HG03439 (cell line): ENCODE data around the gene AHI1.
"Not testable (repeated sequence)": the region's sequence is repeated elsewhere in the genome, so short reads cannot be mapped to it uniquely, and the experiment has no call there.

ENCODE experiments used
- ATAC-seq: cut with Tn5 transposase; IDR thresholded peaks from one replicate; pipeline ENCODE4 v1.9.1; 2021; ENCODE audit warnings: mild to moderate bottlenecking, moderate library complexity; ENCODE audit not compliant: unreplicated experiment

Gene AHI1

GRCh38 chr6:135339920-135340319, 157.6 kb downstream of the AHI1 start:
- ATAC-seq = not testable (repeated sequence)

DNA sequence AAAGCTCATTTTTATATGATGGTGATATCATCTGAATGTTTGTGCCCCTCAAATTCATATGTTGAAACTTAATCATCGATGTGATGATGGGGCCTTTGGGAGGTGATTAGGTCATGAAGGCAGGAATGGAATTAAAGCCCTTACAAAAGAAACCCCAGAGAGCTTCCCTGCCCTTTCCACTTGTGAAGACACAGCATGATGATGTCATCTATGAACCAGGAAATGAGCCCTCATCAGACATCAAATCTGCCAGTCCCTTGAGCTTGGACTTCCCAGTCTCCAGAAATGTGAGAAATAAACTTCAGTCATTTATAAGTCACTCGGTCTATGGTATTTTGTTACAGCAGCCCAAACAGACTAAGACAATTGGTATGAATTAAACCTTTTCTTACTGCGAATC, 163.4 kb downstream of the AHI1 start:
- no peak for ATAC-seq

DNA sequence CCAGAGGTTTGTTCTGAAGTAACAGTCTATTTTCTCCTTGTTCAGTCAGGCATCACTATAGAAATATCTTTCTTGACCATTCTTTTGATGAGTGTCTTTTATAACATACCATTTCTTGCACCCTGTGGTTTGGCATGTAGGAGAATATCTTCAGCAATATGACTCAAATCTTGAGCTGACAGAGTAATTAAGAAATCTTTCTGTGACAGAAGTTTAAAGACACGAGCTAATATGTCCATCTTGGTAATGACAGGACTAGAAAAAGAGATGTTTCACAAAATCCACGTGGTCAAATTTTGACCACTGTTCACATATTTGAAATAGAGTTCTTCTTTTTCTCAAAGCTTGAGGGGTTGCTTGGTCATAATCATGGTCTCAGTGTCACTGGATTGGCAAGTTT, 166.5 kb downstream of the AHI1 start:
- ATAC-seq = peak; percentile 30

- peak; percentile 97 for ATAC-seq
Observed at GRCh38 chr6:135329851-135330803, 167.4 kb downstream of the AHI1 start.

DNA sequence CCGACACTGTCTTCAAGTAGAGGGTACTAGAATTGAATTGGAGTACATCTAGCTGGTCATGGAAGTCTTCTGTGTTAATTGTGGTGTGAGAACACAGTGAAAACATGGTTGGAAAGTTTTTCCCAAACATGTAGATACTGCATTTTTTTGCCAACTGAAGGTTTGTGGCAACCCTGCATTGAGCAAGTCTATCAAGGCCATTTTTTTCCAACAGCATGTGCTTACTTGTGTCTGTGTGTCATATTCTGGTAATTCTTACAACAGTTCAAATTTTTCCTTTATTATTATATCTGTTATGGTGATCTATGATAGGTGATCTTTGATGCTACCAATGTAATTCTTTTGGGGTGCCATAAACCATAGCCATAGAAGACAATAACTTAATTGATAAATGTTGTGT, 169.4 kb downstream of the AHI1 start:
- no peak for ATAC-seq

GRCh38 chr6:135325624-135326424, 171.7 kb downstream of the AHI1 start:
- ATAC-seq = no peak

GRCh38 chr6:135324531-135324930, 173.0 kb downstream of the AHI1 start:
- no peak for ATAC-seq

GRCh38 chr6:135323979-135324378, 173.6 kb downstream of the AHI1 start:
- ATAC-seq = no peak

GRCh38 chr6:135323202-135323668, 174.3 kb downstream of the AHI1 start:
- peak; percentile 90 for ATAC-seq

GRCh38 chr6:135322427-135323201, 174.9 kb downstream of the AHI1 start:
- ATAC-seq = peak; percentile 63

- no peak for ATAC-seq
Observed at GRCh38 chr6:135320721-135321621, 176.6 kb downstream of the AHI1 start.

DNA sequence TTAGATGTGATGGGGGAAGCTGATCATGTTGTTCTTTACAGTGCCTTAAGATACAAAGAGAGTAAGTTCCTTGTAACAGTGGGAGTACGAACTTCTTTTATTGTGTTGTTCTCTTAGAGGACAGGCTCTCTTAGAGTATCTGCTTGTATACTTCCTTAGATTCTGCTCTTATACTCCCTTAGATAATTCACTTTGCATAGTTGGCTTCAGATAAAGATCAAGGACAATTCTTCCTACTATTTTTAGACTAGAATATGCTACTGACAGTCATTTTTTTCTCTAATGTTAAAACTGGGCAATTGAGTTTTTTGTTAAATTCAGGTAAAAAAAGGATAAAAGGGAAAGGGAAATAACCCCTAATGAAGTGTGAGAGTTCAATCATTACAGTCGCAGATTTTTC, 177.7 kb downstream of the AHI1 start:
- ATAC-seq = no peak

GRCh38 chr6:135318738-135319469, 178.6 kb downstream of the AHI1 start:
- no peak for ATAC-seq

DNA sequence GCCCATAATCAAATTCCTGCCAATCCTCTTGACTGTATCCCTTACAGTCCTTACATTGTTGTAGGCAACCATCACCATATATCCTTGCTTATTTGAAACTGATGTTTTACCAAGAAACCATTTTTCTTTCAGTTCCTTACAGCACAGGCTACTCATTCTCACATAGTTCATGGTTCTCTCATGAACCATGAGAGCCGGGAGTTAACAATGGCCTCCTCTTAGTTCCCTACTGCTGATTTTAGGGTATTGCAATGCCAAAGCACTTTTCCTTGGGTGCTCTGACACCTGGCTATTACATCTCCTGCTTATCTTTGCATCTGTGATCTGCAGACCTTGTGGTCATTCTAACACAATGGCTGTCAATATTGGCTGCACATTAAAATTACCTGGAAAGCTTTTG, 183.0 kb downstream of the AHI1 start:
- ATAC-seq = no peak

DNA sequence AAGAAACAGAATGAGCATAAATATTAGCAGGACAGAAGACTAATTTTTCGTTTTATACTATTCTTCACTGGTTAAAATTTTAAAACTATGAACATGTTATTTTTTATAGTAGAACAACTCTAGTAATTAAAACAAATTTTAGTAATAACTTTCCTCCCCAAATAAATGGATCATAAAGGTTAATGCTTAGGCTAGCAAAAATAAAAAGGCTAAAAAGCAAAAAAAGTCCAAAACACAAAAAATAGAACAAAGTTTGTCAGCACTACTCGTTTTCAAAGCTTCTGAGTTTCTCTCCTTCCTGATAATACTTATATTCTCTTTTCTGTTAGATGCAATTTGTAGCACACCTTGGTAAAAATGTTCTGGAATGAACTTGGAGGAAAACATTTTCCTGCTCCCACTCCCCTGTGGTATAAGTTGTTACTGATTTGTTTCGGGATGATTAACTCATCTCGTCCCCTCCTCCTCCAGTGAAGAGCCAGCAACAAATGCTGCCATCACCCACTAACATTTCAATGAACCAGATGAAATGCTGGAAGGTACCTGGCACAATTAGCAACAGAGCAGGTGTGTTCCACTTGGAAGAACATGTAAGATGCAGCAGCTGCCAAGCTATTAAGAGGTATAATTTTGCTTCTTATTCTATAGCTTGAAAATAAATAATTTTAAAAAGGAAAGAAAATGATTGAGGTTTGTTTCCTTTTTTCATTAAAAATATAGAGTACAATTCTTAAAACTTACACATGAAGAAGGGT, 185.9 kb downstream of the AHI1 start:
- no peak for ATAC-seq

DNA sequence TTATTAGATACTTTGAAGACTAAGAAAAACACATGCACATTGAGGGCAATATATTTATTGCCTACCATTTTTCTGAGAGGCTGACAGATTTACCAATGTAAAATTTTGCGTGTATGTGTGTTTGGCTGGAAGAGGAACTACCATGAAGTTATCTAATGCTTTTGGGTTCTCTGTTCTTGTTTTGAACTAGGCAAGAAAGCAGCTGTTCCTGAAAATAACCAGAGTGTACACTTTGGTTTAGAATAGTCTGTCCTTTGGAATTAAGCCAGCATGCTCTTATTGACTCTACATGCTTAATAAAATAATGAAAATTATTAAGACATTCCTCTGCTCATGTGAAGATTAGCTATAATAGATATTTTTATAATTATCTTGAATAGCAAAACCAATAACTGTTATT, 187.2 kb downstream of the AHI1 start:
- no peak for ATAC-seq

- ATAC-seq = no peak
Observed at GRCh38 chr6:135306740-135307420, 190.7 kb downstream of the AHI1 start.

DNA sequence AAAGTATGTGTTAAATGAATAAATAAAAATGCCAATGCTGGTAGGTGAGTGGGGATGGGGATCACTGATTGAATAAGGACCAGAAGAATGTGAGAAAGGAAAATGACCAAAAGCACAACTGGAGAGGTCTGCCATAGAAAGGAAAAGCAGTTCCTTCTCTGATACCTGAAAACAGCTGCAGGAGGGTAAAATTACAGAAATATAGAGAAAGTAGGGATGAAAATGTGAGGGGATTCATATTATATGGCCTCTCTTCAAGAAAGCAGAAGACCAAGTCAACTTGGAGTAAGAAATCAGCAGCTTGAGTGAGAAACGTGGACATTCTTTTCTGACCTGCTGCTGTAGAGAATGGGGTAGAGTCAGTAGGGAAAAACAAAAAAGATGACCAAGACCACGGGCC, 191.4 kb downstream of the AHI1 start:
- no peak for ATAC-seq
